Activated CD4-positive, alpha-beta T cell treated with anti-CD3 and anti-CD28 coated beads, Interleukin-10, Interleukin-2, amounts not matched to agents 100 ng/mL and 50 ng/mL, durations not matched to agents 16 hours and 8 hours (primary cell): ENCODE measurements around the gene TMEM89.

Source experiments
- DNase-seq: peaks from one replicate; pipeline ENCODE4 v3.0.0-alpha.2; 2020

The TMEM89 gene

GRCh38 chr3:48641396-48641795 lies 19.8 kb upstream of the TMEM89 start:
- DNase-seq = no peak

GRCh38 chr3:48639944-48640606 lies 18.5 kb upstream of the TMEM89 start:
- no peak for DNase-seq

- DNase-seq = no peak
Observed at GRCh38 chr3:48637305-48637704, 15.7 kb upstream of the TMEM89 start.

GRCh38 chr3:48636149-48636655 lies 14.6 kb upstream of the TMEM89 start:
- no peak for DNase-seq

- peak; percentile 98 for DNase-seq
Observed at GRCh38 chr3:48635222-48636021, 13.9 kb upstream of the TMEM89 start, which contains the start of gene SLC26A6. Gene SLC26A6, minus strand, starts transcription at chr3:48635461. Its CDS starts 68 bp downstream, at chr3:48635393.

- DNase-seq = peak; percentile 66
Observed at GRCh38 chr3:48634661-48635221, 13.2 kb upstream of the TMEM89 start.

- DNase-seq = no peak
Observed at GRCh38 chr3:48633743-48634142, 12.2 kb upstream of the TMEM89 start.

GRCh38 chr3:48633256-48633655 lies 11.7 kb upstream of the TMEM89 start:
- no peak for DNase-seq

- DNase-seq = no peak
Observed at GRCh38 chr3:48631516-48632448, 10.2 kb upstream of the TMEM89 start.

- DNase-seq = no peak
Observed at GRCh38 chr3:48630833-48631232, 9.3 kb upstream of the TMEM89 start.

- no peak for DNase-seq
Observed at GRCh38 chr3:48630407-48630806, 8.8 kb upstream of the TMEM89 start.

- no peak for DNase-seq
Observed at GRCh38 chr3:48629894-48630293, 8.3 kb upstream of the TMEM89 start.

GRCh38 chr3:48628277-48629017 lies 6.9 kb upstream of the TMEM89 start:
- no peak for DNase-seq

GRCh38 chr3:48625600-48625999 lies 4.0 kb upstream of the TMEM89 start:
- DNase-seq = no peak

- DNase-seq = no peak
Observed at GRCh38 chr3:48624767-48625166, 3.2 kb upstream of the TMEM89 start.

- no peak for DNase-seq
Observed at GRCh38 chr3:48623851-48624547, 2.4 kb upstream of the TMEM89 start.

- DNase-seq = no peak
Observed at GRCh38 chr3:48619541-48620524, 1.7 kb downstream of the TMEM89 start.

GRCh38 chr3:48617559-48617958 lies 4.0 kb downstream of the TMEM89 start:
- no peak for DNase-seq

GRCh38 chr3:48614044-48614443 lies 7.5 kb downstream of the TMEM89 start:
- DNase-seq = peak; percentile 80

- no peak for DNase-seq
Observed at GRCh38 chr3:48612309-48612708, 9.3 kb downstream of the TMEM89 start.
